ENCODE data around the gene GOLGB1. TPM values are rescaled to one million over a fixed set of nuclear protein-coding genes. Genes with fewer than 3 reads are reported as not detected.
"Not testable (repeated sequence)": the region's sequence is repeated elsewhere in the genome, so short reads cannot be mapped to it uniquely, and the experiment has no call there.

GOLGB1 gene
- total and polyA plus RNA-seq, 5 donors, result 19.8 to 60.8 (median 56.5) TPM

DNA sequence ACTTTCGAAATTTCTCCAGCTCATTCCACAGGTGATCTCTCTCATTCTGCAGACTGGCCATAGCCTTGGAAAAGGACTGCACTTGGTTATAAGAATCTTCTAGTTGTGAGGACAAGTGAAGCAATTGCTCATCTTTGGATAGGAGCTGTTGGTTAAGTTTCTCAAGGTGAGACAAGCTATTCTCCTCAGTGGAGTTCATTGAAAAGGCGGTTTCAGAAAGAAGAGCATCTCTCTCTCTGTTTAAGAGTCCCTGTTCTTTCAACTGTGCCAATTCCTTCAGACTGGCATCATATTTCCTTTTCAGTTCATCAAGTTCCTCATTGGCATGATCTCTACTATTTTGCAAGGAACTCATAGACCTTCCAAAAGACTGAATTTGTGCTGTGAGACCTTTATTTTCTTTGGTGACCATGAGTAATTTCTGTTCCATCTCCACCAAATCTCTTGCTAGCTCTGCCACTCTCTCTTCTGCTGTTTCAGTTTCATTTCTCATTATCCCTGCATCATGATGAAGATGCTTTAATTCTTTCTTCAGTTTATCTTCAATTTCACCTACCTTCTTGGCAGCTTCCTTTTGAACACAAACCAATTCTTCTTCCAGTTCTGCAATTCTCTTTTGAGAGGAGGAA lies 58.6 kb downstream of the GOLGB1 start:
- peaks cover 6% of the 10 kb centered on the region for H3K4me1 ChIP-seq (ENCODE audit: control insufficient read depth, insufficient read depth, low read length)
- ATAC-seq, result peak in 1 of 2 donors; percentile 41
- H3K9me3 ChIP-seq (ENCODE audit: control insufficient read depth, low read length), result no peaks in the 10 kb centered on the region
- H3K27ac ChIP-seq (ENCODE audit: low read length), result no peak overlapping the region
- DNase-seq, result no peak
- WGBS, result 98% methylated on average over 2 of the region's 2 CpGs
- intact Hi-C loops (cut with DNase I), result no loop called here
- no peaks in the 10 kb centered on the region for H3K27me3 ChIP-seq (ENCODE audit: control insufficient read depth, insufficient read depth)
- H3K4me3 ChIP-seq (ENCODE audit: low read length), result no peak overlapping the region

DNA sequence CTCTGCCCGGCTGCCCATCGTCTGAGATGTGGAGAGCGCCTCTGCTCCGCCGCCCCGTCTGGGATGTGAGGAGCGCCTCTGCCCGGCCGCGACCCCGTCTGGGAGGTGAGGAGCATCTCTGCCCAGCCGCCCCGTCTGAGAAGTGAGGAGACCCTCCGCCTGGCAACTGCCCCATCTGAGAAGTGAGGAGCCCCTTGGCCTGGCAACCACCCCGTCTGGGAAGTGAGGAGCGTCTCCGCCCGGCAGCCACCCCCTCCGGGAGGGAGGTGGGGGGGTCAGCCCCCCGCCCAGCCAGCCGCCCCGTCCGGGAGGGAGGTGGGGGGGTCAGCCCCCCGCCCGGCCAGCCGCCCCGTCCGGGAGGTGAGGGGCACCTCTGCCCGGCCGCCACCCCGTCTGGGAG lies 60.8 kb downstream of the GOLGB1 start:
- H3K27me3 ChIP-seq (ENCODE audit: control insufficient read depth, insufficient read depth); H3K4me1 ChIP-seq (ENCODE audit: control insufficient read depth, insufficient read depth, low read length); H3K27ac ChIP-seq (ENCODE audit: low read length); H3K4me3 ChIP-seq (ENCODE audit: low read length); H3K9me3 ChIP-seq (ENCODE audit: control insufficient read depth, low read length); ATAC-seq; intact Hi-C loops (cut with DNase I): not testable (repeated sequence)
- 94% methylated on average over 29 of the region's 31 CpGs for WGBS
- peak in 1 of 3 donors; percentile 16 for DNase-seq

DNA sequence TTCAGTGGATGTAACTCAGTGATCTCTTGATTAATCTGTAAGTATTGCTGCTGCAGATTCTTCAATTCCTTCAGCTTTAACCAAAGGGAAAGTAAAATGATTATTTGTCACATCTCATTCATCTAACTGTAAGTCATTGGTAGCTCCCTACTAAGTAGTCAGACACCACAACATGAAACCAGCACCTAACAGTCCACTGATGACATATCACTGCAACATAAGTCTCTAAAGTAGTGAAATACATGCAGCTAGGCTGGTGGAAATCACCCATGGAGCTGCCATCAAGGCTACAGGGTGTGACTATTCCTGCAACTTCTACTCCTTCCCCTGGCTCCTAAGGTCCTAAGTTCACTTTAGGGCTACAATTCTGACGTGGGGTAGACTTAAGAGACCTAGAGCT lies 67.7 kb downstream of the GOLGB1 start:
- 91% methylated on average over 1 of the region's 1 CpG for WGBS
- ATAC-seq (no peak), DNase-seq (no peak)

DNA sequence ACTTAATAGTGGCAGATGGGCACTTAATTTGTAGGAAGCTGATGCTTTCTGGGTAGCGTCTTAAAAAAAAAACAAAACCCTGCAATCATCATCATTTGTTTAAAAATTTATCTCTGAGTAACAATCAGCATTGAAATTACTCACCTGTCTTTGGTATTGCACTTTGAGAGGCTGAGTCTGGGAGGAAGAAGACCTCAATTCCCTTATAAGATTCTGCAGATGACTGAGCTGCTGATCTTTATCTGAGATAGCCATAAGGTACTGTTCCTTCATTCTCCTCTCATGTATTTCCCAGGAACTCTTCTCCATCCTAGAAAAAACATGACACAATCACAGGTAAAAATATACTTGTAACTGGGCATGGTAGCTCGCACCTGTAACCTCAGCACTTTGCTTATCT lies 72.4 kb downstream of the GOLGB1 start:
- no peak overlapping the region for H3K4me3 ChIP-seq (ENCODE audit: low read length)
- ATAC-seq (no peak), DNase-seq (no peak)
- WGBS, result over 99% methylated on average over 2 of the region's 2 CpGs
- intact Hi-C loops (cut with DNase I), result no loop called here
- H3K27me3 ChIP-seq (ENCODE audit: control insufficient read depth, insufficient read depth), result no peaks in the 10 kb centered on the region
- no peak overlapping the region for H3K27ac ChIP-seq (ENCODE audit: low read length)
- no peaks in the 10 kb centered on the region for H3K9me3 ChIP-seq (ENCODE audit: control insufficient read depth, low read length)
- no peaks in the 10 kb centered on the region for H3K4me1 ChIP-seq (ENCODE audit: control insufficient read depth, insufficient read depth, low read length)

More for the DNA sequence above, 67.7 kb downstream of the GOLGB1 start:
- H3K27ac ChIP-seq (ENCODE audit: low read length), result no peak overlapping the region
- no peaks in the 10 kb centered on the region for H3K4me1 ChIP-seq (ENCODE audit: control insufficient read depth, insufficient read depth, low read length)
- no peaks in the 10 kb centered on the region for H3K9me3 ChIP-seq (ENCODE audit: control insufficient read depth, low read length)
- intact Hi-C loops (cut with DNase I), result no loop called here
- H3K27me3 ChIP-seq (ENCODE audit: control insufficient read depth, insufficient read depth), result no peaks in the 10 kb centered on the region
- no peak overlapping the region for H3K4me3 ChIP-seq (ENCODE audit: low read length)

DNA sequence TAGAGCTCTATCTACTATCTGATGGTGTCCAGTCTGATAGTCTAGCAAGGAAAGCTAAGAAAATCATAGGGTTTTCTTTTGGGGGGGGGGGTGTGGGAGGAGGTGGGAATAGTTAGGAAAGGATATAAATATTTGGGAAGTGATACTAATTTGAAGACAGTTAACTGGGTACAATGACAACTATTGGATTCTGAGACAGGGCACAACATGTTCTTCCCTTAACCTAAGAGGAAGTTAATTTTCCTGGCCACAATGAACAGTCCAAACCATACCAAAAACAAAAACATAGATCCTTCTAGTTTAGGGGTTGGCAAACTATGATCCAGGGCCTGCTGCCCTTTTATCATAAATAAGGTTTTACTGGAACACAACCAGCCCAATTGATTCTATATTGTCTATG lies 78.9 kb downstream of the GOLGB1 start:
- H3K4me1 ChIP-seq (ENCODE audit: control insufficient read depth, insufficient read depth, low read length), result peaks cover 2% of the 10 kb centered on the region
- H3K27me3 ChIP-seq (ENCODE audit: control insufficient read depth, insufficient read depth), result no peaks in the 10 kb centered on the region
- intact Hi-C loops (cut with DNase I), result no loop called here
- ATAC-seq (peak; percentile 35 to 41), DNase-seq (no peak)
- no peak overlapping the region for H3K27ac ChIP-seq (ENCODE audit: low read length)
- H3K9me3 ChIP-seq (ENCODE audit: control insufficient read depth, low read length), result no peaks in the 10 kb centered on the region
- H3K4me3 ChIP-seq (ENCODE audit: low read length), result no peak overlapping the region

DNA sequence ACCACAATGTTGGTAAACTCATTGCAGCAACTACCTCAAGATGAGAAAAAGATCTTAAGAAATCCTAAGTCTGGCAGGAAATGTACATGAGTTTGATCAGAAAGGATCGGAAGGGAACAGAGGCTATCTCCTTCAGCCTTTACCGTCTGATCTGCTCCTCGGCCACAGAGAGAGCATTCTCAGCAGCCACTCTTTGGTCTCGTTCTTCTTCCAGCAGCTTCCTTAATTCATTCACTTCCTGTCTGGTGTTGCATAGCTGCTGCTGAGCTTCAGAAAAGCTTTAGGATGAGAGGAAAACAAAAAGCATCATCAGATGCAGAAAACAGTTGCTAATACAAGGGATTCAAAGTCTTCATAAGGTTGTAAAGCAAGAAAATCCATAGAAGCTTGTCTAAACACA lies 82.2 kb downstream of the GOLGB1 start:
- no peak overlapping the region for H3K4me3 ChIP-seq (ENCODE audit: low read length)
- DNase-seq (no peak), ATAC-seq (no peak)
- H3K27me3 ChIP-seq (ENCODE audit: control insufficient read depth, insufficient read depth), result no peaks in the 10 kb centered on the region
- no peaks in the 10 kb centered on the region for H3K9me3 ChIP-seq (ENCODE audit: control insufficient read depth, low read length)
- WGBS, result 73% methylated on average over 4 of the region's 4 CpGs
- H3K27ac ChIP-seq (ENCODE audit: low read length), result no peak overlapping the region
- intact Hi-C loops (cut with DNase I), result no loop called here
- peaks cover 6% of the 10 kb centered on the region for H3K4me1 ChIP-seq (ENCODE audit: control insufficient read depth, insufficient read depth, low read length)

DNA sequence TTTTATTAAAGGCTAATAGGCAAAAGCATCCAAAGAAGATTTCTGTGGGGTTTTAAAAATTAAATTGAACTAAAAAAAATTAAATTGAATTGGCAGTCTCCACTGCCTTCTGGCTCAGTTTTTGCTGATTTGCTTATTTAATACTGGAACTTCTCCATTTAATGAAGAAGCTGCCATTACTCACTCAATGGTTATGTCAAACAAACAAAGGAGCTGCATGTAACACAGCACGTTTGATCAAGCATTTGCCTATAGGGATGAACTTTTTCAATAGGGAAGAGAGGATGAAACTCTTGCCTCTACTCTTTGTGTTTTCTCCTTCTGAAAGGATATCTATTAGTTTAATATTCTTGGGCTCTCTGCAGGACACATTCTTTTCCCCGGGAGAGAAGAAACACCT lies 84.1 kb downstream of the GOLGB1 start:
- Histone ChIP-seq H3K27ac (ENCODE audit: low read length) (no peak overlapping the region), H3K4me3 (ENCODE audit: low read length) (no peak overlapping the region), H3K9me3 (ENCODE audit: control insufficient read depth, low read length) (no peaks in the 10 kb centered on the region), H3K4me1 (ENCODE audit: control insufficient read depth, insufficient read depth, low read length) (peaks cover 6% of the 10 kb centered on the region), H3K27me3 (ENCODE audit: control insufficient read depth, insufficient read depth) (no peaks in the 10 kb centered on the region)
- DNase-seq (no peak), ATAC-seq (no peak)
- 64% methylated on average over 2 of the region's 2 CpGs for WGBS
- intact Hi-C loops (cut with DNase I), result no loop called here

DNA sequence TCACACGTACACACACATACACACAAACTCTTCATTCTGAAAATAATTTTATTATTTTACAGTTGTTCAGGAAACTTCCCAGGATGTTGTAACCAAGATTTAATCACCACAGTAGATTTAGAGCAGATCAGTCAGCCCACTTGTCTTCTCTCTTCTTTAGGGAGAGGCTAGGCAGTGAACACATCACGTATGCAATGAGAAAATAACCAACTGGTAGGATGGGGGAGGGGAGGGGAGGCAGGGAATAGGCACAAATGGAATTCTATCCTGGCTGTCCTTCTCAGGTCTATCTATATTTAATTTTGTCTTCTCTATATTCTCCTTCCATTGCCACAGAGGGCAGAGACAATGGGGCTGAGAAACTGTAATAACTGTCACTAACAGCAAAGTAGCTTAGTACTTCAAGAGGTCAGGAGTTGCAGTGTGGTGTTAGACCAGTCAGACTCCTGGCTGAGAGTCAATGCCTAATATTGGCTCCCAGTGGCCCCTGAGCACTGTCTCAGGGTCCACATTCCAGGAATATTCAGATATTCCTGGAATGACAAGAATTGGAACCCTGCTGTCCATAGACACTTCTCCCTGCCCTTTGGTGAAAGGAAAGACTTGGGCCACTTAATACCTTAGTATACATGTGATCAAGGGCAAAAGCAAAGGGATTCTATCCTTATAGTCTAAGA lies 86.2 kb downstream of the GOLGB1 start:
- Histone ChIP-seq H3K4me1 (ENCODE audit: control insufficient read depth, insufficient read depth, low read length) (peaks cover 14% of the 10 kb centered on the region), H3K27ac (ENCODE audit: low read length) (peak overlapping the region; percentile 63), H3K9me3 (ENCODE audit: control insufficient read depth, low read length) (no peaks in the 10 kb centered on the region), H3K4me3 (ENCODE audit: low read length) (no peak overlapping the region), H3K27me3 (ENCODE audit: control insufficient read depth, insufficient read depth) (no peaks in the 10 kb centered on the region)
- no peak for DNase-seq
- ATAC-seq, result peak in 1 of 2 donors; percentile 36
- WGBS, result 57% methylated on average over 2 of the region's 2 CpGs
- intact Hi-C loops (cut with DNase I), result no loop called here

DNA sequence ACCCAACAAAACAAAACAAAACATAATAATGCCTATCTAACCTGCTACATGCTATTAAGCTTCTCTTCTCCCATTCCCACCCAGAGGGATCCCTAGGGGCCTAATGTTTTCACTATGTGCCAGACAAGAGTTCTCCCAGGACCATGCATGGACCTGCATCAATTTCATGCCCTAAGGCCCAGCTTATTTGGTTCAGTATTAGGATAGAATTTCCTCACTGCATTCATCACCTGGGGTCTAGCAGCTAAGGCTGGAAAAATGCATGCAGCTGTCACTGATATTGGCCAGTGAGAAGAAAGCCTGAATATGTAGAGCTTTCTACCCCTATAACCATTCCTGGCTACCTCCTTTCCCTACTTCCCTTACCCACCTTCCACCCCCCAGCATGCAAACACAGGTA lies 86.8 kb downstream of the GOLGB1 start:
- ATAC-seq (no peak), DNase-seq (no peak)
- Histone ChIP-seq H3K4me3 (ENCODE audit: low read length) (no peak overlapping the region), H3K4me1 (ENCODE audit: control insufficient read depth, insufficient read depth, low read length) (peaks cover 19% of the 10 kb centered on the region), H3K27ac (ENCODE audit: low read length) (peak overlapping the region; percentile 63), H3K27me3 (ENCODE audit: control insufficient read depth, insufficient read depth) (no peaks in the 10 kb centered on the region), H3K9me3 (ENCODE audit: control insufficient read depth, low read length) (no peaks in the 10 kb centered on the region)
- intact Hi-C loops (cut with DNase I), result no loop called here

DNA sequence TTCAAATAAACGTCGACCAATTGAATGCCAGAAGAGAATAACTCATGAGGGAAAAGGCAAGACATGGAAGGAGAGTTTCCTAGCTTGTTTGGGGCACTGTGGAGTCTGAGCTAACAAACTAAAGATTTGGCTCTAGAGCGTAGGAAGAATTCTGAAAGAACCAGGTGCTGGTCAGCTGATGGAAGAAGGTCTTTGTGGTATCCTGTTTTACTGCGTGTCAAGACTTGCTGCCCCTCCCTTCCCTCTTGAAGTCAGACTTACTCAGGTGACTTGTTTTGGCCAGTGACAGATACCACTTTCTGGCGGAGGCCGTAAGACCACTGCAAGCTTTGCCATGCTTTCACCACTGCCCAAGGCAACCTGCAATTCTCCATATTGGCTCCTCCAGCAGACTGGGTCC lies 88.2 kb downstream of the GOLGB1 start:
- intact Hi-C loops (cut with DNase I), result no loop called here
- H3K27ac ChIP-seq (ENCODE audit: low read length), result peak overlapping the region; percentile 38
- H3K4me1 ChIP-seq (ENCODE audit: control insufficient read depth, insufficient read depth, low read length), result peaks cover 19% of the 10 kb centered on the region
- WGBS, result 93% methylated on average over 6 of the region's 6 CpGs
- H3K4me3 ChIP-seq (ENCODE audit: low read length), result no peak overlapping the region
- no peaks in the 10 kb centered on the region for H3K27me3 ChIP-seq (ENCODE audit: control insufficient read depth, insufficient read depth)
- DNase-seq (no peak), ATAC-seq (no peak)
- no peaks in the 10 kb centered on the region for H3K9me3 ChIP-seq (ENCODE audit: control insufficient read depth, low read length)

DNA sequence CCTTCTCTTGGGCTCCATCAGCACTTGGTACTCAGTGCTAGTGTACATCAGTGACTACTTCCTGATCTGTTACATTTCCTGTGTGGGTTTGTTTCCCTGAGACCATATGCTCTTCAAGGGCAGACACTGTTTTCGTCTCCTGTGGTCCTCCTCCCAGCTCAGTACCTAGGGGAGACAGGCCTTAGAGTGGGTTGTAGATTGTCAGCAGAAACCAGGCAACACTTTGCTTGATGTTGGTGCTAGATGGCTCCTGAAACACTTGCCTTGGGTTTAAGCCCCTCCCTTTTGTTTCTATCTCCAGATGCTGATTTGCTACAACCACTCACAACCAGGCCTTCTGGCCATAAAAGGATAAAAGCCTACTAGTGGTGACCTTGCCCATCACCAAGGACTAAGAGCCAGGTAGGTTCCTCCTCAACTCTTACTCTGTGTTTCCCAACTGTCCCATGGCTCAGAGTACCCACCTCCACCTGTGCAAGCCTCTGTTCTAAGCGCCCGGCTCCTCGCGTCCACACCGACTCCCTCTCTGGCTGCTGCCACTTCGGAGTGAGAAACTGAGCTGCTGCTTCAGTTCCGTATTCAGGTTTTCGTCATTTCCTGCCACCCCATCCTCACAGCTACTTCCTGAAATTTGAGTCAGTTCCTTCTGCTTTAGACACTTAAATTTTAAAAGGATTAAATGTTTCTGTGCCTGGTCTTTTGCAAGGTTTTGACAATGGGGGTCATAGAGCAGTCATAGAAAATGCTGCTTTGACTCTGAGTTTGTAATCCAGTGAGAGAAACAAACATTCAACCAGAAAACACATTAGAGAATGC lies 89.0 kb downstream of the GOLGB1 start, which contains the start of gene HCLS1:
Gene HCLS1 (minus strand): TSS at position 548 of the 816 bp plus-strand sequence. CDS start 2,556 bp downstream, outside the sequence.
- ATAC-seq (peak; percentile 37 to 58), DNase-seq (peak; percentile 36 to 66 (median 62))
- WGBS, result 61% methylated on average over 9 of the region's 9 CpGs
- Histone ChIP-seq H3K27me3 (ENCODE audit: control insufficient read depth, insufficient read depth) (no peaks in the 10 kb centered on the region), H3K4me1 (ENCODE audit: control insufficient read depth, insufficient read depth, low read length) (peaks cover 16% of the 10 kb centered on the region), H3K27ac (ENCODE audit: low read length) (peak within 1 kb of the TSS; percentile 57), H3K9me3 (ENCODE audit: control insufficient read depth, low read length) (no peaks in the 10 kb centered on the region), H3K4me3 (ENCODE audit: low read length) (peak within 1 kb of the TSS; percentile 26)
- intact Hi-C loops (cut with DNase I), result no loop called here

Data from right cardiac atrium (tissue), 5 donors.